Stimulated activated CD4-positive, alpha-beta T cell treated with anti-CD3 and anti-CD28 coated beads, Interleukin-12 subunit alpha, Interleukin-12 subunit beta, amount 100 ng/mL, for 4 hours (primary cell): ENCODE data around the gene INPP4B.

ENCODE experiments used
- DNase-seq: peaks from one replicate; pipeline ENCODE4 v3.0.0-alpha.2; 2020

Gene INPP4B

GRCh38 chr4:142169216-142169615, 676.9 kb downstream of the INPP4B start:
- no peak for DNase-seq

GRCh38 chr4:142168181-142168580, 677.9 kb downstream of the INPP4B start:
- DNase-seq, result no peak

- DNase-seq, result no peak
These were observed 681.2 kb downstream of the INPP4B start for GRCh38 chr4:142164767-142165500.

DNA sequence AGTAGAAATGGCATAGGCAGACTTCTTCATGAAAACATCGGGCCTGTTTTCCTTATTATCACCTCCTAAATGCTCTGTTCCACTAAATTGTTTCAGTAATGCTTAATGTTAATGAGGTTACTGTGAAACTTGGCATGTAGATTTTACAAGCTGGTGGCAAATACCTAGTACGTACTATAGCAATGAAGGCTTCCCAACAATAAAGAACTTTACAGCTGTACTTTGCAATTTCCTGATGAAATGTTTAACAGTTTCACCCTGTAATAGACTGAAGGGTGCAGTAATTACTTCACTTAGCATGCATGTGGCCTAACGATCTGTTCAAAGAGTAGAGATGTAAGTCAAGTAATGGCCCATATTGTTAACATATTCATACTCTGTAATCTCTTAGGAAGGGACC, 685.0 kb downstream of the INPP4B start:
- no peak for DNase-seq

- no peak for DNase-seq
These were observed 685.6 kb downstream of the INPP4B start for GRCh38 chr4:142160509-142160908.

GRCh38 chr4:142158980-142159379, 687.1 kb downstream of the INPP4B start:
- no peak for DNase-seq

GRCh38 chr4:142156256-142156655, 689.8 kb downstream of the INPP4B start:
- DNase-seq, result no peak

- no peak for DNase-seq
These were observed 690.8 kb downstream of the INPP4B start for GRCh38 chr4:142155347-142155746.

- no peak for DNase-seq
These were observed 695.6 kb downstream of the INPP4B start for GRCh38 chr4:142150483-142150882.

GRCh38 chr4:142144813-142145212, 701.3 kb downstream of the INPP4B start:
- no peak for DNase-seq

DNA sequence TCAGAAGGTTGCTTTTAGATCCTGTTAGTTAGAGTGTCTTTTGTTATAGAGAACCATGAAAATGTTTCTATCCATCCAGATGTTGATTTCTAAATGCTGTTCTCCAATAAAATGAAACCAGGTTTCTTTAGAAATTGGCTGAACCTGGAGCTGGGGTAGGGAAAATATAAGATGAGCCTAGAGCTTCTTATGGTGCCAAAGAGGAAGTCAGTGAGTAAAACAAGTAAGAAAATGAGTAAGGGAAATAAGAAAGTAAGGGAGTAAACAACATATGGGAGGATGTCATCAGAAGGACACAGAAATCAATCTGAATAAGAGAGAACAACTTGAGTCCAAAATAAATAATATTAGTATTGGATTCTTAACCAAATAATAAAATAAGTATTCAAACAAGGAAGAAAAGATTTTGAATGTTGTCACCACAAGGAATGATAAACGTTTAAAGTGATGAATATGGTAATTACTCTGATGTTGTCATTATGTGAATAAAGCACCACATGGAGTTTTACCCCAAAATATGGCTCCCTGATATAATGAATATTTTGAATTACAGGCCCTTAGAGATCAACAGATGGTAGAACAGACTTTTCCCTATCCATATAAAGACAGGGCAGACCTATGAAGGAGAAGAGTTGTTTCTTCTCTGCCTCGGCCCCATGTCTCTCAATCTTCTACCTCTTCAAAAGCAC, 703.6 kb downstream of the INPP4B start:
- DNase-seq, result no peak

DNA sequence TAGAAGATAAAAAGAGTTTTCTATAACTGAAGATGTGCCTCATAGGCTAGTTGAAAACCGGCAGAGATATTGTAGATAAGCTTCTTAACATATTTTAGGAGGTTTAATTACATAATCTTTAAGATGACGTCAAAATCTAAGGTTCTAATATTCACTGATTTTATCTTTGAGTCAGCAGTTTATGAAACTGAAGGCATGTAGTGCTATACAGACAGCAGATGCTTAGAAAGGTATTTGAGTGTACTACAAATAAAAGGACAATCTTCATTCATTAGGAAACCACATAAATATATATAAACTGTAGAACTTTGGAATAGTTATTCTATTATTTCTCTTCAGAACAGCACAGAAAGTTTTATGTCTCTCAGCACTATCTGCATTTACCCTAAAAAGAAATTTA, 704.9 kb downstream of the INPP4B start:
- no peak for DNase-seq

- no peak for DNase-seq
These were observed 715.4 kb downstream of the INPP4B start for GRCh38 chr4:142130666-142131065.

DNA sequence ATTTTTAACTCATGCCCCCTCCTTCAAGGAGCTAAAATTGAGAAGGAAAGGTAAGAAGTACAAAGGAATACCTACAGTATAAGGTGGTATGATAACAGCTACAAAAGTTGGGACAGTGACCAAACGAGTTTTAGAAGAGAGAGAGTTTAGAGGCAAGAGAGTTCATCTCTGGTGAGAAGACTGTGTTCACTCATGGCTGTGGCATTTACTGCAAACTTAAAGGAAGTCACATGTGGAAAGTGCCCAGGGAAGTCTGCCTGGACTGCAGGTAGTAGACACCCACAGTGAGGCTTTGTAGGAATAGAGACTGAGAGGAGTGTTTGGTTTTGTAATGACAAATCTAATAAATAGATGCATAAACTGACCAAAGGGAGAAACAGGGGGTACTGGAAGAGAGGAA, 716.2 kb downstream of the INPP4B start:
- no peak for DNase-seq

GRCh38 chr4:142129473-142129872, 716.6 kb downstream of the INPP4B start:
- DNase-seq, result no peak

DNA sequence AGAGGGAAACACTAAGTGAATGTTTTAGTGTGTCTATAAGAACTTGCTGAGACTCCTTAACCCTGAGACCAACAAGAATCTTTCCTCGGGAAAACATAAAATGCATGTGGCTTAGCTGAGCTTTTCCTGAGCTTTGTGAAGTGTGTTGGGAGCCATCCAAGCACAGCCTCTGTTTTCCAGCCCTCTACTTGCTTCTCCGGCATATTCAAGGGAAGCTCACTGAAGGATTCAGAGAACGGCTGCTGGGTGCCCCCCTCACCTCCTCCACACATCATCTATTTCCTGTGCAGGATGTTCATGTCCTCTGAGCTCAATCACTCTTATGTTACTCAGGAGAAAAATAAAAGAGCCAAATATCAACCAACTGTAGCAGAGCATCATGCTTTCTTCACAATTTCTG, 717.6 kb downstream of the INPP4B start:
- DNase-seq, result no peak

DNA sequence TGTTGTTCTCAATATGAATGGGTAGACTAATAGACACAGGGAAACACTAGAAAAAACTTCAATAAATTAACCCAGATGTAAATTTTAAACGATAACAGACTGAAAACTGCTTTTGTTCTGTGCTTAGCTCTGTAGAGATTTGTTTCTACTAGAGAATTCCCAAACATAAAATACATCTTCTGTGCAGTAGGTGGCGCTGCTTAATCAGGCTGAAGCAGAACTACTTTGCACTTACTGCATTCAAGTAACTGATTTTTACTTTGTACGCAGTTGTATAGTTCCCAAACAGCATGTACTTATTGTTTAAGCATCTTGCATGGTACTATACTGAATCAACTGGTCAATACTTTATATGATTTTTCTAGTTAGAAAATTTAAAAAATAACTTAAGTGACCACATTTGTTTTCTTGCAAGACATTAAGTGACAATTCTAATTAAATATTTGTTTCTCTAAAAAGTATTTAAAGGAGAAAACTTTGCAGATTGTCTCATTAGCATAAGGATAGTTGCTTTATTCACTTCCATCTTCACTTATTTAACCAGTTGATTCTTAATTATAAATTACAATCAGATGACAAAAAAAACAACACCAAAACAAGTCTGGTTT, 719.1 kb downstream of the INPP4B start:
- DNase-seq, result peak; percentile 42

DNA sequence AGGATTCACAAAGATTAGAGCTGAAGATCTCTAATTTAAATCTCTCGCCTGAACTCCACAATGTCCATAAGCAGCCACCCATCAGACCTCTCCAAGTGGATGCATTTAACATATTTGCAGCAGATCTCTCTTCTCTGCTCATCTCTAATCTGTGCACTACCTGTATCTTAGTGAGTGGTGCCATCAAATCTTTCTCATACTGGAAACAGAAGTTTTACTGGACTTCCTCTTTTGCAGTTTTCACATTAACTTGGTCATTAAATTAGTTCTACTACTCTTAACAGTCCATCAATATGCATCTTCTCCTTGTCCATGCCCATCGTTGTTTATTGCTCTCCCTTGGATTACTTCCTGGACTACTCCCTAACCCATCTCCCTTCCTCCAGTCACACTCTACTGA, 721.2 kb downstream of the INPP4B start:
- no peak for DNase-seq

DNA sequence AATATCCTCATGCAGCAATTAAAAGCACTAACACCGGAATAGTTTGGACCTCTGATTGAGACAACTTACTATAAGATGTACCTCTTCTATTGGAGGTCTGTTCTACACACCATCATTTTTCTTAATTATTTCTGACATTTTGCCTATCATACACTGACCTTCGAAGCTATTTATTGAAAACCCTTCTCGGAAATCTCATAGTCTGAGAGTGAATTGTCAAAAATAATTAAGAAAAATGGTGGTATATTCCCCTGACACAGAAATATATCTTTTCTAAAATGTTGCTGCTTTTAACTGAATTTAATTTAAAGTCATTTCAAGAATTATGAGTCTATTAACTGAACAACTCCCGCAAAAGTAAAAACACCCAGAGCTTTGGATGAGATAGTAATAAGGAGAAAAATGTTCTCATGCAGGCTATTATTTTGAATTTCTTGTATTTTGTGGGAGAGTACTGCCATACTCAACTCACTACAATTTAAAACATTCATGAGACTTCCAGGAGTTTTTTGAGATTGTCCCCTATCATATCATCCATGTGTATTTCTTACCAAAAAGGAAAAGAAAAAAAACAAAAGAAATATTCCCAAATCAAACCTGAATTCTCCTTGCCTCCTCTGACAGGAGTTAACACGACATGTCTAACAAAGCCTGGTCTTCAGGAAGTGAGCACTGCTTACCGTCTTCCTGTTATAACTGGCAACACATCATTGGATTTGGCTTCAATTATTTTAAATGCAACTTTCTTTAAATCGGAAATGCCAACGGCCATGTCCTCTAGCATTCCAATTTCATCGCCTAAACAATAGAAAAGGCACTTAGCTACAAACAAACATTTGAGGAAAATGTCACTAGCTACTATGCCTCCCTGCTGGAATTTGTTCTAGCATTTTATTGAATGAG, 724.4 kb downstream of the INPP4B start:
- DNase-seq, result no peak

GRCh38 chr4:142120921-142121320, 725.2 kb downstream of the INPP4B start:
- DNase-seq, result no peak

- DNase-seq, result no peak
These were observed 733.6 kb downstream of the INPP4B start for GRCh38 chr4:142112451-142112850.

DNA sequence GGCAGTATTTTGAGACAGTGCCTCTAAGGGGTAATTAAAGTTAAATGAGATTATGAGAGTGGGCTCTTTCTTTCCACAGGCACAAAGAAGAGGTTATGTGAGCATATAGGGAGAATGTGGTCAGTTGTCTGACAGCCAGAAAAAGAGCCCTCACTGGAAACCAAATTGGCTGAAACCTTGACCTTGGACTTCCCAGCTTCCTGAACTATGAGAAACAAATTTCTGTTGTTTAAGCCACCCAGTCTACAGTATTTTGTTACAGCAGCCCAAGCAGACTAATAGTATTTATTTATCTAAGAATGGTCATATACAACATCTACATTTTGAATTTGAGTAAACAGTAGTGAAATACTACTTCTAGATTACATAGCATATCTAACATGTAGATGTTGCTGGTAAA, 736.0 kb downstream of the INPP4B start:
- no peak for DNase-seq

DNA sequence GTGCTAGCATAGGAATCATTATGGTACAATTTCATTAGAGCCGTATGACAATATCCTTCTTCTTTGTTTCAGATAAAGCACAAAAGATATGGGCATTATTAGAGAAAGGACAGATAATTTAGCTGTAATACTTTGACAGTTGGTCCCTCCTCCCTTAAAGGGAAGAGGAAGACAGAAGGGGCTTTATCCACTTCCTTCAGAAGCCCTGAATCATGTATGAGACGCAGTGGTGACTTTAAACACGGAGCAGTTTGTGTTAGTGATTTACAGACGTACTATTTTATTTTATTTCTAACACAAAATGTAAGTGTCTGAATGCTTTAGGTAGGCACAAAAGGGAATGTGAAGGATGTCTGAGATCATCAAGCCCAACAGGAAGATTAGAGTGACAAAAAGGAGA, 742.1 kb downstream of the INPP4B start:
- DNase-seq, result no peak
